Hepatic stellate cell (primary cell): ENCODE measurements around the gene TRIM33.
"Not testable (repeated sequence)": the region's sequence is repeated elsewhere in the genome, so short reads cannot be mapped to it uniquely, and the experiment has no call there.

Experiments
- DNase-seq: peaks from one replicate; pipeline ENCODE4 v3.0.0; 2011; ENCODE audit warnings: low spot score

Gene TRIM33

DNA sequence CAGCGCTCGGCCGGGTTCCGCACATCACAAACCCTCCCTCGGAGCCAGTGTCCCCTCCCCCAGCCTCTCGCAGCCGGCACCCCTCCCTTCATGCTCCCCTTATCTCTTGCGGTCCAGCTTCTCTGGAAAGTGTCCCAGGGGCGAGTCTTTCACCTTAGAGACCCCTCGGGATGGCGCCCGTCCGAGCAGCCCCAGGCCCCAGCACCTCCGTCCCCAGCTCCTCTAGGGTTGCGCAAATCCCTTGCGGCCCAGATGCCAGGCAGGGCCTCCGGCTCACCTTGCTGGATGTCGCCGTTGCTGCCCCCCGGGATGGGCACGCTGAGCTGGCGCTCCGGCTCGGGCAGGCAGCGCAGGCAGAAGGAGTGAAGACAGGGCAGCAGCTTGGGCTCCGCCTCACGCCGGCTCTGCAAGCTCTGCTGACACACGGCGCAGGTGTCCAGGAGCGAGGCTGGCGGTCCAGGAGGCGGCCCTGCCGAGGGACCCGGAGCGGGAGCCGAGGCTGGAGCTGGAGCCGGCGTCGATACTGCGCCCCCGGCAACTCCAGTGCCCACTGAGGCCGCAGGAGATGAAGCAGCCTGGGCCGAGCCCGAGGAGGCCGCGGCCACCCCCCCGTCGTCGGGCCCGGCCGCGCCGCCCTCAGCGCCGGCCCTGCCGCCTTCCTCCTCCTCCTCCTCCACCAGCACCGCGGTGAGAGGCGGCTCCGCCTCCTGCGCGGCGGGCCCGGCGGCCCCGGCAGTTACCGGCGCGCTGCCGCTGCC, 550 bp downstream of the TRIM33 start:
- DNase-seq = peak; percentile 68

DNA sequence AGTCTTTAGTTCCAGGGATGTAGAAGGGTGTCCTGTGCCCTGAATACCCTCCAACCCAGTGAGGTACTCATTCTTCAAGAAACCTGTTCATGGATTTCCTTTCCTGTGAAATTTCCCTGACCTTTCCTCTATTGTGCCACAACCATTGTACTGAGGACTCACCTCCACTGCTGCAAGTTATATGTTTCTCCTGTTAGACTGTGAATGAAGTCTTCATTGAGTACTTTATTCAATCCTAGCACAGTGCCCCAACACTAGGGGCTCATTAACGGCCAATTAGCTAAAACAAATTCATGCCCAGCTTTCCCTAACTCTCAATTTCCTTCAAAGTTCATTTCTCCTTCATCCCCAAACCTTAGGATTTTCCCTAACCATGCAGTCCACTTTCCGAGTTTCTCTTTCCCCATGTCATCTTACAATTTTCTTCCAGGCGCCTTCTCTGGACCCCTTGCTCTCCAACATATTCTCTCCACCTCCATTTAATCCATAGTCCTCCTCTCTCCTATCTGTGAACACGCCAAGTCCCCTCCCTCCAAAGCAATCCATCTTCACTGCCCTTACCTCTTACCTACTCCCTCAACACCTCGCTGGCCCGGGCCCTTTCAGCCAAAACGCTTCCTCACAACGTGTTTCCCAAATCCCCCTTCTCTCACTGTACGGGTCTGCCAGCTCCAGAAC, 1.3 kb downstream of the TRIM33 start:
- DNase-seq = no peak

DNA sequence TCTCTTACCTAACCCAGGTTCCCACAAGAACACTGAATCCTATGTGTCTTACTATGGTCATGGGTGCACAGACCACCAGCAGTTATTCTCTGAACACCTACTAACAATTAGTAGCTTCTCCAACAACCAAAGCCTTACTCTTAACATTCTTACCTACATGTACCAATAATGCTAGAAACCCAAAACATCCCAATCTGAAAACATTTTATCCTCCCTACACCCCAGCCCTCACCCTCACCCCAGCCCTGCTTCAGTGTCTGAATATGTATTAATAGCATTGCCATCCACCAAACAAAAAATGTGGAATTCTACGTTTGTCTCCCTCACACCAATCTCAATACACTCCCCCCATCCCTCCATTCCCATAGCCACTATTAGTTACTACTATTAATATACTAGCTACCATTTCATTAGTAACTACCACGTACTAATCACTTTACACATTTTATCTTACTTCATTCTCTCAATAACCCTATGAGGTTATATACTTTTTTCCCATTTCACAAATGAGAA, 2.6 kb downstream of the TRIM33 start:
- DNase-seq = no peak

DNA sequence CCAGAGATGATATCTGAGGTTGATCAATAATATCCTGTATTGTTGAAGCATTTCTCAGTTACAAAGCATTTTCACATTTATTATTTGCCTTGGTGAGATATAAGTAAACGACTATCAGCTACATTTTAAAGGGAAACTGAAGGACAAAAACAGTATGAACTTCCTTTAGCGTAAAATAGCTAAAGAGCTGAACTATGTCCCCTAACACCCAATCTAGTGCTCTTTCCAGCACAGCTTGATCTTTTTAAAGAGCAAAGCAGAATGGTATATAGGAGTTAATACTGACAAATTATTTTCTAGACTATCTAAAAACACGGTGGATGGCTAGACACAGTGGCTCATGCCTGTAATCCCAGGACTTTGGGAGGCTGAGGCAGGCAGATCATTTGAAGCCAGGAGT, 3.5 kb downstream of the TRIM33 start:
- DNase-seq = no peak

DNA sequence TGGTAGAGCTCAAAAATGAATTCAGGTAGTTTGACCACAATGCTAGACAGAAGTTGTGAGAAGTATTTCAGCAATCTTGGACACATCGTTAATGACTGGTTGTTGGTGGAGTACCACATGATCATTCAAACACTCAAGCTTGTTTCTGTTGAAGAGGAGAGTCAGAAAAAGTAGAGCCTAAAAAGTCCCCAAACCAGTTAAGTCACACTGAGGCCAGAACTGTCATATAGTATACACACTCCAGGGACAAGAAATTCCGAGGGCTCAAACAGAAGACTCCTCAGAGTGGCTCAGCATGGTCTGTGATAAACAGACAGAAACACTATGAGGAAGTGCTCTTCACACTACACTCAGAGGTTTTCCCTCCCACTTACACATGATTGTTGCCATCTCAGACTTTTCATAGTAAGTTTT, 5.8 kb downstream of the TRIM33 start:
- no peak for DNase-seq

DNA sequence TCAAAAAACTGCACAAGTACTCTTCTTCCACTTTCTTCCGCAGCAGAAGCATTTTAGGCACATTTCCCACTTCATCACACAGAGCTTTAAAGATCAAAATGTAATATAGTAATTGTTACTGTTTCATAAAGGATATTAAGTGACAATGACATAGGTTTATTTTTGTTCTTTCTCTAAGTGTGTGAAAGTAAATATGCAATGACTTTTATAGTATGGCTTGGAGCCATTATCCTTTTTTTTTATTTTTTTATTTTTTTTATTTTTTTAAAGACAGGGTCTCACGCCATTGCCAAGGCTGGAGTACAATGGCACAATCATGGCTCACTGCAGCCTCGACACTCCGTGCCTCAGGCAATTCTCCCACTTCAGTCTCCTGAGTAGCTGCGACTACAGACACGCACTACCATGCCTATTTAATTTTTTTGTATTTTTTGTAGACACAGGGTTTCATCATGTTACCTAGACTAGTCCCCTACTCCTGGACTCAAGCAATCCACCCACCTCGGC, 7.0 kb downstream of the TRIM33 start:
- DNase-seq = no peak

DNA sequence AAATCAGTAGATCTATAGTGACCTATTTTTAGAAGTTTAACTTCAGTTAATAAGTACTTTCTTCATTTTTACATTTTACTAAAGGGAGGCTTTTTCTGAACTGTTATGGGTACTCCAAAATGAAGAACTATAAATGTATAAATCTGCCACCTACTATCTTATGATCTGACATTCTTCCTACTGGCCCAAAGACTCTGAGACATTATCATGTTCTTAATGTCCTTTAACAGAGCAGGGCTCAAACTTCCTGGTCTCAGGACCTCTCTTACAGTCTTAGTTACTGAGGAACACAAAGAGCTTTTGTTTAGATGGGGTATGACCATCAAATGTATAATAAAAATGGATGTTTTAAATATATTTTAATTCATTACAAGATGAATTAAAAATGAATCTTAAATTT, 8.9 kb downstream of the TRIM33 start:
- DNase-seq = no peak

DNA sequence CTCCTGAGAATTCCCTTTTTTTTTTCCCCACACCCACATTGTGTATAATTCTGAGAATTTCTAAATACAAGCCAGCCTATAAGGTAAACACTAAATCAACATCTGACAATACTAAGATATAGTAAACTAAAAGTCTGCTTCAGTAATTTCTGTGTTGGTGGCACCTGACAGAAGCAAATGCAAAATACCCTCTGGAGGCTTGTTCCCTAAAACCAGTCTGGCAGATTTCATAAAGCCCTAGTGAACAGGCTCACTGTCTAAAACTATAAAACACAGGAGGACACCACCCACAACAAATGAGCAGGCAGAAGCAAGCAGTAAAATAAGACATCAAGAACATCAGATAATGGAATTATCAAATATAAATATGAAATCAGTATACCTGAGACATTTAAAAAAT, 11.5 kb downstream of the TRIM33 start:
- DNase-seq = no peak

DNA sequence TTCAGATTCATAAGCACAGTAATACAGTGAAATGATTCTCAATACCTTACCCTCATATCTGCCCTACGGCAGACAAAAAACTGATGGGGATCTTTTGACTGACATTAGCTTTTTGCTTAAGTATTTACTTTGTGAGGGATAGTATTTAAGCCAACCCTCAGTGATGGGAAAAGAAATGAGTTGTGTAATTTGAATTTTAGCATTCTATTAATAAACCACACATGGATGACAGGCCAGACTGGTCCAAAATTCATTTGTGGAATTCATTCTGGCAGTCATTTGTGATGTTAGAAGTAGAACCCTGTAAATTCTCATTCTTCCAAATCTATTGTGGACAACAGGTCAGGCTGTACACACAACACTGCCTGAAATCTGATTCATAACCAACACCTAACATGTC, 14.9 kb downstream of the TRIM33 start:
- DNase-seq = no peak

DNA sequence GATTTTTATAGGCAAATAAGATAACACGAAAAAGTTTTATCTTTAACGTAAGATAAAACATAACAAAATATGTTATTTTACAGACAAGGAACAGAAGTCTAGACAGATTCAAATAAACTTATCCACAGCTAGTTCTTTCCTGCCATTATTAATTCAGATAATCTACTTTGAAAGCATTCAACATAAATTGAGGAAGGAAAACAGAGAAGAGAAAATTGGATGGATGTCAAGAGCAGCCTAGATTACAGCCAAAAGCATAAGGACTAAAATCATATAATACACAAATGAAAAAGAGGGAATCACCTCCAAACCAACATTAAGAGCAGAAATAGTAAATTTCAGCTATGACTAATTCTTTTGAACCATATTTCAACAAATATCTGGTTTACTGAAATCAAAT, 15.5 kb downstream of the TRIM33 start:
- no peak for DNase-seq

DNA sequence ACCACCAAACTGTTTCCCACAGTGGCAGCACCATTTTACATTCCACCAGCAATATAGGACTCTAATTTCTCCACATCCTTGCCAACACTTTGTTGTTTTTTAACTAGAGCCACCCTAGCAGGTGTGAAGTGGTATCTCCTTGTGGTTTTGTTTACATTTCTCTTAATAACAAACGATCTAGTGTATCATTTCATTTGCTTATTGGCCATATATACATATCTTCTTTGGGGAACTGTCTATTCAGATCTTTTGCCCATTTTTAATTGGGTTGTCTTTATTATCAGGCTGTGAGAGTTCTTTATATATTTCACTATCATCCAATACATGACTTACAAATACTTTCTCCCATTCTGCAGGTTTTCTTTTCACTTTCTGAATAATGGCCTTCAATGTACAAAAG, 18.0 kb downstream of the TRIM33 start:
- DNase-seq = no peak

DNA sequence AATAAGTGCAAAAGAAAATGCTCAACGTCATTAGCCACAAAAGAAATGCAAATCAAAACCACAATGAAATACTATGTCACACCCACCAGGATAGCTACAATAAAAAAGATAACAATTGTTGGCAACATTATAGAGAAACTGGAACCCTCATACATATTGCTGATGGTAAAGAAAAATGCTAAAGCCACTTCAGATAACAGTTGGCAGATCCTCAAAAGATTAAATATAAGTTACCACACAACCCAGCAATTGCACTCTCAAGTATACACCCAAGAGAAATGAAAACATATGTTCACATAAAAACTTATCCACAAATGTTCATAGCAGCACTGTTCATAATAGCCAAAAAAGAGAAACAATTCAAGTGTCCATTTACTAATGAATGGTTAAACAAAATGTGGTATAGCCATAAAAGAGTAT, 20.7 kb downstream of the TRIM33 start:
- DNase-seq = no peak

DNA sequence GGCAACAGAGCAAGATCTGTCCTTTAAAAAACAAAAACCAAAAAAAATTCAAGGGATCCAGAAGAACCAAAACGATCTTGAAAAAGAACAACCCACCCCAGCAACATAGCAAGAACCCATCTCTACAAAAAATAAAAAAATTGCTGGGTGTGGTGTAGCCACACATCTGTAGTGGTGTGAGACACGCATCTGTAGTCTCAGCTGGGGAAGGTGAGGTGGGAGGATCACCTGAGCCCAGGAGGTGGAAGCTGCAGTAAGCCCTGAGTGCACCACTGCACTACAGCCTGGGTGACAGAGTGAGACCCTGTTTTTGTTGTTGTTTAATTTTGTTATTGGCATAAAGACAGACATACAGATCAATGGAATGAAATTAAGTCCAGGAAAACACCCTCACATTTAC, 22.3 kb downstream of the TRIM33 start:
- no peak for DNase-seq

DNA sequence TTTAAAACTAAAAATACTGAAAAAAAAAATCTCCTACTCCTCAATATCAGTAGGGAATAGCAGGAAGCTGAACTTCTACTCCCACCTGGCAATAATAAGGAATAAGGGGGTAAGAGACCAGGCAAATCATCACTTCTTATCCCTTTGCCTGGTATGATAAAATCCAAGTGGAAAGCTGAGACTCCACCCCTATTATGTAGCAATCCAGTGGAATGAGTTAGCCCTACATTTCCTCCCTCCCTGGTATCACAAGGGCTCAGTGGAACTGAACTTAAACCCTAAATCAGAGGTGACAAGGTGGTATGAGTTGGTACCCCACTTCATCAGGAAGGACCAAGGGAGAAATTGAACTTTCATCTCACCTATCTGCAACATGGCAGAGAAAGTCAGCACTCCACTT, 25.7 kb downstream of the TRIM33 start:
- DNase-seq = no peak

DNA sequence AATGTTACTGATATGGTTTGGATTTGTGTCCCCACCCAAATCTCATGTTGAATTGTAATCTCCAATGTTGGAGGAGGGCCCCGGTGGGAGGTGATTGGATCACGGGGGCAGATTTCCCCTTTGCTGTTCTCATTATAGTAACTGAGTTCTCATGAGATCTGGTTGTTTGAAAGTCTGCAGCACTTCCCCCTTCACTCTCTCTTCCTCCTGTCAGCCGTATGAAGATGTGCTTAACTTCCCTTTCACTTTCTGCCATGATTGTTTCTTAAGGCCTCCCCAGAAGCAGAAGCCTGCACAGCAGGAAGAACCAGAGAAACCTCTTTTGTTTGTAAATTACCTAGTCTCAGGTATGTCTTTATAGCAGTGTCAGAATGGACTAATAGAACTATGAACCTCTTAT, 28.4 kb downstream of the TRIM33 start:
- DNase-seq = no peak

DNA sequence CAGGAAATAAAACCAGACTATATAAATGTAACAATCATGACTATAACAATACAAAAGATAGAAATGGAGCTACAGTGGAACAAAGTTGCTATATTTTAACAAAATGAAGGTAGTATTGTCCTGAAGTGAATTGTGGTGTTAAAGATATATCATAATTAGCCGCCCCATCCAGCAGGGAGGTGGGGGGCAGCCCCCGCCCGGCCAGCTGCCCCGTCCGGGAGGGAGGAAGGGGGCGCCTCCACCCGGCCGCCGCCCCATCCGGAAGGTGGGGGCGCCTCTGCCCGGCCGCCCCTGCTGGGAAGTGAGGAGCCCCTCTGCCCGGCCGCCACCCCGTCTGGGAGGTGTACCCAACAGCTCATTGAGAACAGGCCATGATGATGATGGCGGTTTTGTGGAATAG, 31.4 kb downstream of the TRIM33 start:
- not testable (repeated sequence) for DNase-seq

DNA sequence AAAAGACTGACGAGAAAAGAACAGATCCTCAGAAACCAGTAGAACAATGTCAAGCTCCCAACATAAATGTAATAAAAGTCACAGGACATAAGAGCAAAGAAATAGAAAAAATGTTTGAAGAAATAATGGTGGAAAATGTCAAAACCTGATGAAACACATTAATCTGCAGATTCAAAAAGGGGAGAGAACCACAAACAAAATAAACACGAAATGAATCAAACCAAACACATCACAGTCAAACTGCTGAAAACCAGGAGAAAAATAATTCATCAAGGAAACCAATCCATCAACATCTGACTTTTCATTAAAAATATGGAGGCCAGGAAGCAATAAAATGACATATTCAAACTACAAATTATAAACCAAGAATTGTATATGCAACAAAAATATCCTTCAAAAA, 31.9 kb downstream of the TRIM33 start:
- no peak for DNase-seq

DNA sequence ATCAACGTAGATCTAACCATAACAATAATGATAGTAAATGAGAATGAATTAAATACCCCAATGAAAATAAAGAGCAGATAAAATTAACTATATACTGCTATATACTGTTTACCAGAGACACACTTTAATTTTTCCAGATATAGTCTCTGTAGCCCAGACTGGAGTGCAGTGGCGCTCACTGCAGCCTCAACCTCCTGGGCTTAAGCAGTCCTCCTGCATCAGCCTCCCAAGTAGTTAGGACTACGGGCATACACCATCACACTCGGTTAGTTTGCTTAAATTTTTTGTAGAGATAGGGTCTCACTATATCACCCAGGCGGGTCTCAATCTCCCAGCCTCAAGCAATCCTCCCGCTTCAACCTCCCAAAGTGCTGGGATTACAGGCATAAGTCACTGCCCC, 37.2 kb downstream of the TRIM33 start:
- no peak for DNase-seq

DNA sequence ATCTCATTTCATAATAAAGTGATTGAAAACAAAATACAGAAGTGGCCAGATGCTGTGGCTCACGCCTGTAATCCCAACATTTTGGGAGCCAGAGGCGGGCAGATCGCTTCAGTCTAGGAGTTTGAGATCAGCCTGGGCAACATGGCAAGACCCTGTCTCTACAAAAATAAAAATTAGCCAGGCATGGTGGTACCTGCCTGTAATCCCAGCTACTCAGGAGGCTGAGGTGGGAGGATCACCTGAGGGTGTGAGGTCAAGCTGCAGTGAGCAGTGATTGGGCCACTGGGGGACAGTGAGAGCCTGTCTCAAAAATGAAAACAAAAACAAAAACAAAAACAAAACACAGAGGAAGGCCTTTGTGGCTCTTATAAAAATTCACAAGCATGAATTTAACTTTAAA, 38.6 kb downstream of the TRIM33 start:
- no peak for DNase-seq

DNA sequence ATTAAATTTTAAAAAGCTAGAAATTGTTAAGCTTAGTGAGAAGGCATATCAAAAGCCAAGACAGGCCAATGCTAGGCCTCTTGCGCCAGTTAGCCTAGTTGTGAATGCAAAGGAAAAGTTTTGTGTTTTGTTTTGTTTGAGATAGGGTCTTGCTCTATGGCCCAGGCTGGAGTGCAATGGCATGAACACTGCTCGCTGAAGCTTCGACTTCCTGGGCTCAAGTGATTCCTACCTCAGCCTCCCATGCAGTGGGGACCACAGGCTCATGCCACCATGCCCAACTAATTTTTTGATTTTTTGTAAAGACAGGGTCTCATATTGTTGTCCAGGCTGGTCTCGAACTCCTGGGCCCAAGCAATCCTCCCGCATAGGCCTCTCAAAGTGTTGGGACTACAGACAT, 40.3 kb downstream of the TRIM33 start:
- no peak for DNase-seq

DNA sequence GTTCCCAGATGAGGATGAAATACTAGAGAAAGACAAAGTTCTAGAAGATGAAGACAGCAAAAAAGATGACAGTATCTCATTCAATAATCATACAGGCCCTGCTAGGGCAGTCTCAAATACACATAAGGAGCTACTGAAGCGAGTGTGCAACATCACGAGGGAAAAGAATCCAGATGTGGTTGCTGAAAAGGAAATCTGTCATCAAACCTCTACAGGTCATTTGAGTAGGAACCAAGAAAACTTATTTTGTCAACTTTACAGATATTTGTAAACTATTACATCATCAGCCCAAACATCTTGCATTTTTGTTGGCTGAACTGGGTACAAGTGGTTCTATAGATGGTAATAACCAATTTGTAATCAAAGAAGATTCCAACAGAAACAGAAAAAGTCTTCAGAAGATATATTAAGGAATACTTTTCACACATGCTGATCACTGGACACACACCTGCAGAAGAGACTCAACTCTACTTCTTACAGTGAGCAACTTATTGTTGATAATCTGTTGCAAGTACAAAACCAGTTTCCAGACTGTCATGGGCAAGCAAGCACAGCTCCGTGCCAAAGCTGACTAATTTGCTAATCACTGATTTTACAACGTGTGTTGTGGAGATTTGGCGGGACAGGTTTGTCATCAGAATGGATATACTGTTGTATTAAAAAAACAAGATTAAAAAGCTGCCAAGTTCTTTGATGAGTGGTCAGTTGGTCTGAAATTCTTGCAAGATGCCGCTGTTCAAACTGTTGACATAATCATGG, 42.1 kb downstream of the TRIM33 start:
- DNase-seq = no peak

DNA sequence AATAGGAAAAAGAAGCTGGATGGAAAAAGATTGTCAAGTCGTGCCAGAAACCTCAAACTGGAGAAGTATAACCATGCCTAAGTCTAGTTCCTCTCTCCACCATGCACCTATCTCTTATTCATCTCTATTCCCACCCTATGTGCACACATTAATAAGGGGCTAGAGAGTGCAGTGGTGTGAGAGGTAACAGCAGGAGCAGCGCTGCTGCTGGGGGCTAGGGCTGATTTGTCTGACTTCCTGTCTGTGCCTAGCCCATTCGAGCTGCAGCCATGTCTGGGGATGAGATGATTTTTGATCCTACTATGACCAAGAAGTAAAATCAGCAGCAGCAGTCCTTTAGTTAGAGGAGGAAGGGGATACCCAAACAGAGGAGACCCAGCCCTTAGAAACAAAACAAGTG, 43.0 kb downstream of the TRIM33 start:
- DNase-seq = no peak

DNA sequence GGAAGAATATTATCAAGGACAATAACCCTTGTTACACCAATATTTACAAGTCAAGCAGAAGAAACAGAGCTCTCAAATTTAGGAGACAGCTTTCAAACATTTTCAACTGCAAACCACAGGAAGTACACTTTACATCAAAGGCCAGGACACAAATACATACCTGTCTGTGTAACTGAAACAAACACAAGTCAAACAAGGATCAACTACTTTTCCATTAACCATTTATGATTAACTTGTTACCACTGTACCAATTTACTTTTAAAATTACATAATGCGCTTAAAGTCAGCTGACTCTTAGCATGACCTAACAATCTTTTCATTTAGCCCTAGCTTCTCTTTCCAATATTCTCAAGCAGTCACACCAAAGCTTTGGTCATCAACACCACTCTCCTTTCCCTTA, 43.5 kb downstream of the TRIM33 start:
- DNase-seq = no peak
